ENCODE measurements around the gene RFX4.

RFX4 gene

GRCh38 chr12:106711316-106711715 is 128.5 kb downstream of the RFX4 start:
- H3K4me3 ChIP-seq (replicated peaks; ENCODE audit: low read depth, low read length) = no peak overlapping the region
- no peak for TF ChIP-seq CTCF (IDR thresholded peaks at IDR 0.05; ENCODE audit: low read length, missing control alignments)
- no peak for DNase-seq (ENCODE audit: low read depth)

GRCh38 chr12:106712768-106713167 is 130.0 kb downstream of the RFX4 start:
- DNase-seq (ENCODE audit: low read depth) = no peak
- TF ChIP-seq CTCF (IDR thresholded peaks at IDR 0.05; ENCODE audit: low read length, missing control alignments) = no peak
- H3K4me3 ChIP-seq (replicated peaks; ENCODE audit: low read depth, low read length) = no peak overlapping the region

GRCh38 chr12:106714926-106715325 is 132.1 kb downstream of the RFX4 start:
- H3K4me3 ChIP-seq (replicated peaks; ENCODE audit: low read depth, low read length) = no peak overlapping the region
- no peak for DNase-seq (ENCODE audit: low read depth)
- TF ChIP-seq CTCF (IDR thresholded peaks at IDR 0.05; ENCODE audit: low read length, missing control alignments) = no peak

GRCh38 chr12:106715582-106715981 is 132.8 kb downstream of the RFX4 start:
- no peak for TF ChIP-seq CTCF (IDR thresholded peaks at IDR 0.05; ENCODE audit: low read length, missing control alignments)
- DNase-seq (ENCODE audit: low read depth) = no peak
- no peak overlapping the region for H3K4me3 ChIP-seq (replicated peaks; ENCODE audit: low read depth, low read length)

GRCh38 chr12:106717673-106718072 is 134.9 kb downstream of the RFX4 start:
- no peak for TF ChIP-seq CTCF (IDR thresholded peaks at IDR 0.05; ENCODE audit: low read length, missing control alignments)
- no peak overlapping the region for H3K4me3 ChIP-seq (replicated peaks; ENCODE audit: low read depth, low read length)
- DNase-seq (ENCODE audit: low read depth) = no peak

GRCh38 chr12:106719879-106720278 is 137.1 kb downstream of the RFX4 start:
- no peak overlapping the region for H3K4me3 ChIP-seq (replicated peaks; ENCODE audit: low read depth, low read length)
- DNase-seq (ENCODE audit: low read depth) = no peak
- no peak for TF ChIP-seq CTCF (IDR thresholded peaks at IDR 0.05; ENCODE audit: low read length, missing control alignments)

GRCh38 chr12:106720696-106721095 is 137.9 kb downstream of the RFX4 start:
- no peak for DNase-seq (ENCODE audit: low read depth)
- H3K4me3 ChIP-seq (replicated peaks; ENCODE audit: low read depth, low read length) = no peak overlapping the region
- TF ChIP-seq CTCF (IDR thresholded peaks at IDR 0.05; ENCODE audit: low read length, missing control alignments) = no peak
